NCI-H2227 (cell line): Measurements from ENCODE around the gene CLTCL1.
"Not testable (repeated sequence)": the region's sequence is repeated elsewhere in the genome, so short reads cannot be mapped to it uniquely, and the experiment has no call there.

Experiments
- DNase-seq: peaks from one replicate; lab custom pipeline; 2025; ENCODE audit not compliant: unreplicated experiment; lab: John Stamatoyannopoulos, UW

CLTCL1 gene

DNA sequence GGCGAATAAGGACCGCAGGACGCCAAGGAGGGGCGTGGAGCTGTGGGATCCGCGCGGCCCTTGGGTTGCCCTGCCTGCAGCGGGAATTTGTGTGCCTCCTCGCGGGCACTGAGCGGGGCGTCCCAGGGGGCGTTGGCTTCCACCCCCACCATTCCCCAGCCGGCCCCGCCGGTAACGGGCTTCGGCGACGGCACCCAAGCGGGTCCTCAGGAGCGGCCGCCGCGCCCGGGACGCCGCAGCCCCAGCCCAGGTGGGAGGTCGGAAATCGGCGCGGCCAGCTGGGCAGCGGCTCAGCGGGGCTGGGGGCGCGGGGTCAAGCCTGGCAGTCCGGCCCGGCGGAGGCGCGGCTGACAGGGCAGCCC lies 320 bp downstream of the CLTCL1 start:
- peak; percentile 54 for DNase-seq

- DNase-seq: no peak
Observed at GRCh38 chr22:19290400-19291217, 910 bp downstream of the CLTCL1 start.

GRCh38 chr22:19289475-19290161 lies 1.9 kb downstream of the CLTCL1 start:
- no peak for DNase-seq

DNA sequence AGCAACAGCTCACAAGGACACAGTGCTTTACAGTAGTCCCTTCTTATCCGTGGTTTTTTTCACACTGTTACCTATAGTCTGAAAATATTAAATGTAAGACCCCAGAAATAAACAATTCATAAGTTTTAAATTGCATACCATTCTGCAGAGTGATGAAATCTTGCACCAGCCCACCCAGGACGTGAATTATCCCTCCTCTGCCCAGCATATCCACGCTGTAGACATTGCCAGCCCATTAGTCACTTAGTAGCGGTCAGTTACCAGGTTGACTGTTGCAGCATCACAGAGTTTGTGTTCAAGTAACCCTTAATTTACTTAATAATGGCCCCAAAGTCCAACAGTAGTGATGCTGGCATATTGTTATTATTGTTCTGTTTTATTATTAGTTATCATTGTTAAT lies 3.6 kb downstream of the CLTCL1 start:
- DNase-seq: no peak

GRCh38 chr22:19287076-19287707 lies 4.3 kb downstream of the CLTCL1 start:
- DNase-seq: no peak

DNA sequence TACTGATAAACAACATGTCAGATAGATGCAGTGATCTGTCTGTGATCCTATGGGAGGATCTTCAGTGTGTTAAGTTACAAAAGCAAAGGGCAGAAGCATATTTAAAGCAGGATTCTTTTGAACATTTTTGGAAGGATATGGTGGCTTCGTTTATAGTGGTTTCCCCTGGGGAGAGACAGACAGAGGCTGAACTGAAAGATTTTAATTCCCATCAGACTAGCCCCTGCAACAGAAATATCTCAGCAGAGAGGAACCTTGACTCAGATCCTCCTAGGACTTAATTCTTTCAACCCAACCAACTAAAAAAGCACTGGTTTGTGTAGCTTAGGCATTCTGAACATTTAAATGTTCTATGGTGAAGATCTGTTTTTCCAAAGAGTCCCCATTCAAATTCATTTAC lies 5.7 kb downstream of the CLTCL1 start:
- no peak for DNase-seq

DNA sequence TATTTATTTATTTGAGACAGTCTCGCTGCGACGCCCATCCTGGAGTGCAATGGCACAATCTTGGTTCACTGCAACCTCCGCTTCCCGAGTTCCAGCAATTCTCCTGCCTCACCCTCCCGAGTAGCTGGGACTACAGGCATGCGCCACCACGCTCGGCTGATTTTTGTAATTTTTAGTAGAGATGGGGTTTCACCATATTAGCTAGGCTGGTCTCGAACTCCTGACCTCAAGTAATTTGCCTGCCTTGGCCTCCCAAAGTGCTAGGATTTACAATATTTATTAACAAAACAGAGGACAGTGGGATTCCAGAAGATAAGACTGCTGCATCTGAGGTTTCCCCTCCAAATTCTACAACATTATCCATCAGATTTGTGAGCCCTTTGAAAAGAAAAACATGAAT lies 12.4 kb downstream of the CLTCL1 start:
- not testable (repeated sequence) for DNase-seq

- DNase-seq: no peak
Observed at GRCh38 chr22:19277785-19278184, 13.7 kb downstream of the CLTCL1 start.

GRCh38 chr22:19275919-19276600 lies 15.5 kb downstream of the CLTCL1 start:
- DNase-seq: no peak

GRCh38 chr22:19275513-19275912 lies 16.0 kb downstream of the CLTCL1 start:
- DNase-seq: no peak

- DNase-seq: no peak
Observed at GRCh38 chr22:19275104-19275503, 16.4 kb downstream of the CLTCL1 start.

DNA sequence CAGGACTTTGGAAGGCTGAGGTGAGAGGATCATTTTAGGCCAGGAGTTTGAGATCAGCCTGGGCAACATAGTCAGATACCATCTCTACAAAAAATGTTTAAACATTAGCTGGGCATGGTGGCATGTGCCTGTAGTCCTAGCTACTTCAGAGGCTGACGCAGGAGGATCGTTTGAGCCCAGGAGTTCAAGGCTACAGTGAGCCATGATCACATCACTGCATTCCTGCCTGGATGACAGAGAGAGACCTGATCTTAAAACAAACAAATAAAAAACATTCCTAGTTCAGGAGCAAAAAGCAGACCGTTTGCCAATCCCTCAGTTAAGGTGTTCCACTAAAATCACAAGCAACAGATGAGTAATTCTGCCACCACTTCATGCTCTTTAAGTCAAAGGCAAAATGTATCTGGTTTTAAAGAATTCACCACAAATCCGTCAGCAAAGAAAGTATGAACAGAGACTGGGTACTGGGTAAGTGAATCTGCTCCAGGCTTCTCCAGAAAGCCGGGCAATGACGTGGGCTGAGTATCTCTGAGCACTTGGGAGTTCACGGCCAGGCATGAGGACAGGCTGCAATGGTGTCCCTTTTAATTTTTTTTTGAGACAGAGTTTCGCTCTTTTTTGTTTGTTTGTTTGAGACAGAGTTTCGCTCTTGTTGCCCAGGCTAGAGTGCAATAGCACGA lies 19.5 kb downstream of the CLTCL1 start:
- DNase-seq: no peak

GRCh38 chr22:19271273-19271855 lies 20.2 kb downstream of the CLTCL1 start:
- no peak for DNase-seq

DNA sequence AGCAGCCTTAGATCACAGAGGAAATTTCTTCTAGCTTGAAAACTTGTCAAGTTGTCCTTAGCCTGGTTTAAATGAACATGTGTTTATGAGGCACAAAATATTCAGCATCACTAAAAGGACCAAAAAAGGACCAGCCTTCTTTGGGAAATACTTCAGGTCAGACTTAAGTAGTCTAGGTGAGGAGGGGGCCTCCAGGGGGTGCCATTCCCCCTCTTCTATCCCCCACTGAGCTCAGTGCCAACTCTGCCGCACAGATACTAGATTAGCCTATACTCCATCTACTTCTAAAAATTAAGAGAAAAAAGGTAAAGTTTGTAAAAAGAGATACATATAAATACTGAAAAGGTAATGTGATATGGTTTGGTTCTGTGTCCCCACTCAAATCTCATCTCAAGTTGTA lies 20.6 kb downstream of the CLTCL1 start:
- no peak for DNase-seq

DNA sequence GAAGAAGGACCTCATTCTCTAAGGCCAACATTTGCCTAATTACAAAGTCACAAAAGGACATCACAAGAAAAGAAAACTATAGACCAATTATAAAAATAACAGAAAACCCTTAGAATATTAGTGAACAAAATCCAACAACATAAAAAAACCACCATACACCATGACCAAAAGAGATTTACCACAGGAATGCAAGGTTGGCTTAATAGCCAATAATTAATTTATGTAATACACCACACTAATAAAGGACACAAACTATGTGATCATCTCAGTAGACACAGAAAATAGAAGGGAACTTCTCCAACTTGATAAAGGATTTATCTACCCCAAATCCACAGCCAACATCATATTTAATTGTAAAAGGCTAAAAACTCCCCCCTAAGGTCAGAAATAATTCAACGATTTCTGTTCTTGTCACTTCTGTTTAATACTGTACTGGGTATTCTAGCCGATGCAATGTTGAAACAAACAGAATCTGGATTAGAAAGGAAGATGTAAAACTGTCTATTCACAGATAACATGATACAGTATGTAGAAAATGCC lies 24.9 kb downstream of the CLTCL1 start:
- no peak for DNase-seq

GRCh38 chr22:19265779-19266178 lies 25.7 kb downstream of the CLTCL1 start:
- DNase-seq: no peak

DNA sequence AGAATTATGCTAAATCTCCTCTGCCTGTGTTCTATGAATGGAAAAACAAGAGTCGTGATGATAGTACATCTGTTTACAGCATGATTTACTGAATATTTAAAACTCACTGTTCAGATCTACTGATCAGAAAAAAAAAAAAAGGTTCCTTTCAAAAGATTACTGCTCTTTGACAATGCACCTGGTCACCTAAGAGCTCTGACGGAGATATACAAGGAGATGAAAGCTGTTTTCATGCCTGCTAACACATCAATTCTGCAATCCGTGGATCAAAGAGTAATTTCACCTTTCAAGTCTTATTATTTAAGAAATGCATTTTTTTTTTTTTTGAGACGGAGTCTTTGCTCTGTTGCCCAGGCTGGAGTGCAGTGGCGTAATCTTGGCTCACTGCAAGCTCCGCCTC lies 30.7 kb downstream of the CLTCL1 start:
- DNase-seq: no peak

GRCh38 chr22:19260194-19260593 lies 31.3 kb downstream of the CLTCL1 start:
- DNase-seq: no peak

DNA sequence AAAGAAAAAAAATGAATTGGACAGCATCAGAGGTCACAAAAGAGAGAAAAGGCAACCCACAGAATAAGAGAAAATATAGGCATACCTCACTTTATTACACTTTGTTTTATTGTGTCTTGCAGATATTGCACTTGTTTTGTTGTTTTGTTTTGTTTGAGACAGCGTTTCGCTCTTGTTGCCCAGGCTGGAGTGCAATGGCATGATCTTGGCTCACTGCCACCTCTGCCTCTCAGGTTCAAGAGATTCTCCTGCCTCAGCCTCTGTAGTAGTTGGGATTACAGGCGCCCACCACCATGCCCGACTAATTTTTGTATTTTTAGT lies 32.6 kb downstream of the CLTCL1 start:
- not testable (repeated sequence) for DNase-seq

- DNase-seq: no peak
Observed at GRCh38 chr22:19258371-19258770, 33.1 kb downstream of the CLTCL1 start.

DNA sequence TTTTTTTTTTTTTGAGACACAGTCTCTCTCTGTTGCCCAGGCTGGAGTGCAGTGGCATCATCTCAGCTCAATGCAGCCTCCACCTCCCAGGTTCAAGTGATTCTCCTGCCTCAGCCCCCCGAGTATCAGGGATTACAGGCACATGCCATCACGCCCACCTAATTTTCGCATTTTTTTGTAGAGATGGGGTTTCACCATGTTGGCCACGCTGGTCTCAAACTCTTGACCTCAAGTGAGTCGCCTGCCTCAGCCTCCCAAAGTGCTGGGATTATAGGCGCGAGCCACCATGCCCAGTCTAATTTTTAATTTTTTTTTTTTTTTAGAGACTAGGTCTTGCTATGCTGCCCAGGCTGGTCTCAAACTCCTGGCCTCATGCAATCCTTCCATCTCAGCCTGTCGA lies 35.2 kb downstream of the CLTCL1 start:
- not testable (repeated sequence) for DNase-seq
